GM10847 (cell line): Measurements from ENCODE around the gene KRTAP1-1.

ENCODE experiments used
- POLR2A ChIP-seq: IDR thresholded peaks from 2 replicates; pipeline ENCODE4 v1.6.1; 2011; ENCODE audit not compliant: insufficient read length; ENCODE audit errors: extremely low read depth

Gene KRTAP1-1

GRCh38 chr17:40996829-40997228 is 44.4 kb downstream of the KRTAP1-1 start:
- no peak for TF ChIP-seq POLR2A

DNA sequence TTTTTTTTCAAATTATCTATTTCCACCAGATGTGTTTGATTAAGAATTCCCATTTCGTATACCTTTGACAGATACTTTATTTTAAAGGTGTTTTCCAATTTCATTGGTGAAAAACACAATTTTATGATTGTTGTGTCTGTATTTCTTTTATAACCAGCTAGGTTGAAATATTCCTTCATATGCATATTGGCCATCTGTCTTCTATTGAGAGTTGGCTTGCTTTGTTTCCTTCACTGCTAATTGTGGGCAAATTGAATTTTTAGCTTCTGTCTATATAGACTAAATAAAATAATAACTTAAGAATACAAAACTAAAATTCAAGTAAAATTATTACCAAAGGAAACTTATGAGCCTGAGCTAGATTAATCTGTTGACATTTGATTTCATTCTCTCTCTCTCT is 46.1 kb downstream of the KRTAP1-1 start:
- no peak for TF ChIP-seq POLR2A

DNA sequence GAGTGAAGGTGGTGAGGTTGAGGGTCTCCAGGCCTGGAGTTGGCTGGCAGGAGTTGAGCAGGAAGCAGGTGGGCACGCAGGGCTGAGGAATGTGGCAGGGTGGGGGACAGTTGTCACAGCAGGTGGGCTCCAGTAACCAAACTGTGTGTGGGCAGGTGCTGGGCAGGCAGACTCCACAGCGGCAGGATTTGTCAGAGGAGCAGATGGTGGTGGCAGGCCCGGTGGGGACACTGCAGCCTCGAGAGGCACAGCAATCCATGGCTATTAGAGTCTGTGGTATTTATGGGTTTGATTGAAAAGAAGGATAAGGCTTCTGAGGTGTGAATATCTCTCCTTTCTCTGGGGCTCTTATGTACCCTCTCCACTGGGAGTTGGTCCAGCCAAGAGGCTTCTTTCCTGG is 47.4 kb downstream of the KRTAP1-1 start, which contains the start of gene KRTAP3-3:
Gene KRTAP3-3, minus strand, starts transcription at position 326 of the 400 bp plus-strand sequence. Its CDS starts 67 bp downstream, at position 259.
- no peak for TF ChIP-seq POLR2A

- TF ChIP-seq POLR2A = no peak
These were observed 48.2 kb downstream of the KRTAP1-1 start for GRCh38 chr17:40993084-40993483.

- TF ChIP-seq POLR2A = no peak
These were observed 48.6 kb downstream of the KRTAP1-1 start for GRCh38 chr17:40992666-40993065.
